Measurements from ENCODE around the gene RTCA.

- TF ChIP-seq CTCF (IDR thresholded peaks at IDR 0.05; ENCODE audit: poor library complexity) = no peak
- TF ChIP-seq EZH2 (IDR thresholded peaks at IDR 0.05; ENCODE audit: borderline replicate concordance) = no peak
- TF ChIP-seq EZH2phosphoT487 (IDR thresholded peaks at IDR 0.05; ENCODE audit: low read depth, severe bottlenecking, unreplicated experiment) = no peak
These were observed 42.8 kb downstream of the RTCA start for GRCh38 chr1:100308777-100309176.
